Smooth muscle cell (in vitro differentiated cells): Measurements from ENCODE around the gene WDR38. TPM values are rescaled to one million over a fixed set of nuclear protein-coding genes. Genes with fewer than 3 reads are reported as not detected.
A peak's percentile ranks its signal among the peaks of the same experiment; 100 is the strongest.

Experiments
- DNase-seq: peaks from one replicate; lab custom pipeline; 2025; ENCODE audit not compliant: unreplicated experiment; lab: John Stamatoyannopoulos, UW
- H2AFZ ChIP-seq: fragments of 200-600 bp; sonication (generic); 2 replicates; pipeline ENCODE4 v1.6.0; 2016; ENCODE audit warnings: antibody characterized with exemption, low read depth, mild to moderate bottlenecking
- H3F3A ChIP-seq: fragments of 200-600 bp; sonication (generic); 2 replicates; pipeline ENCODE4 v1.6.0; 2017; ENCODE audit warnings: antibody characterized with exemption, low read depth
- H3K27ac ChIP-seq: fragments of 200-600 bp; sonication (generic); 2 replicates; pipeline ENCODE4 v1.5.1; 2016; ENCODE audit warnings: low read depth, mild to moderate bottlenecking
- H3K27me3 ChIP-seq: fragments of 200-600 bp; sonication (generic); 2 replicates; pipeline ENCODE4 v1.6.1; 2016; ENCODE audit warnings: low read depth, mild to moderate bottlenecking
- H3K36me3 ChIP-seq: fragments of 200-600 bp; sonication (generic); 2 replicates; pipeline ENCODE4 v1.5.1; 2016; ENCODE audit warnings: low read depth
- H3K4me1 ChIP-seq: fragments of 200-600 bp; sonication (generic); 2 replicates; pipeline ENCODE4 v1.5.1; 2016; ENCODE audit warnings: low read depth
- H3K4me2 ChIP-seq: fragments of 200-600 bp; sonication (generic); 2 replicates; pipeline ENCODE4 v1.6.0; 2016; ENCODE audit warnings: mild to moderate bottlenecking
- H3K4me3 ChIP-seq: fragments of 200-600 bp; sonication (generic); 2 replicates; pipeline ENCODE4 v1.5.1; 2016; ENCODE audit warnings: mild to moderate bottlenecking
- H3K79me2 ChIP-seq: fragments of 200-600 bp; sonication (generic); 2 replicates; pipeline ENCODE4 v1.6.0; 2016; ENCODE audit warnings: low read depth, mild to moderate bottlenecking
- H3K9ac ChIP-seq: fragments of 200-600 bp; sonication (generic); 2 replicates; pipeline ENCODE4 v1.6.0; 2016; ENCODE audit warnings: low read depth
- H3K9me3 ChIP-seq: fragments of 200-600 bp; sonication (generic); replicated peaks from 2 replicates; pipeline ENCODE4 v1.5.1; 2016; ENCODE audit warnings: low read depth
- H4K20me1 ChIP-seq: fragments of 200-600 bp; sonication (generic); 2 replicates; pipeline ENCODE4 v1.6.0; 2016; ENCODE audit warnings: low read depth
- WGBS: methylation state at CpG from one replicate; pipeline ENCODE4 v1.1.7; 2016; ENCODE audit warnings: low lambda C conversion rate; 5-methylcytosine and 5-hydroxymethylcytosine counted together
- polyA plus RNA-seq: library from polyadenylated mRNA; unstranded; fragments of >200 nt; fragmentation: Nextera tagmentation; extraction: Ambion mirVana; gene quantifications from 2 replicates; pipeline ENCODE4 v1.2.1, GENCODE V29; 2016
- total RNA-seq: library from RNA; depleted of rRNA; stranded (reverse); fragments of >200 nt; gene quantifications from 2 replicates; pipeline ENCODE4 v1.2.3, GENCODE V29; 2014
- TF ChIP-seq, protein P1 (sequence below): fragments of 200-600 bp; sonication (generic); IDR thresholded peaks from 2 replicates; pipeline ENCODE4 v1.5.1; 2017; ENCODE audit warnings: borderline replicate concordance, mild to moderate bottlenecking, antibody characterized with exemption; ENCODE audit not compliant: insufficient read depth, poor library complexity, severe bottlenecking

Gene WDR38
- total and polyA plus RNA-seq, 2 experiments from 2014 or later, result not detected

DNA sequence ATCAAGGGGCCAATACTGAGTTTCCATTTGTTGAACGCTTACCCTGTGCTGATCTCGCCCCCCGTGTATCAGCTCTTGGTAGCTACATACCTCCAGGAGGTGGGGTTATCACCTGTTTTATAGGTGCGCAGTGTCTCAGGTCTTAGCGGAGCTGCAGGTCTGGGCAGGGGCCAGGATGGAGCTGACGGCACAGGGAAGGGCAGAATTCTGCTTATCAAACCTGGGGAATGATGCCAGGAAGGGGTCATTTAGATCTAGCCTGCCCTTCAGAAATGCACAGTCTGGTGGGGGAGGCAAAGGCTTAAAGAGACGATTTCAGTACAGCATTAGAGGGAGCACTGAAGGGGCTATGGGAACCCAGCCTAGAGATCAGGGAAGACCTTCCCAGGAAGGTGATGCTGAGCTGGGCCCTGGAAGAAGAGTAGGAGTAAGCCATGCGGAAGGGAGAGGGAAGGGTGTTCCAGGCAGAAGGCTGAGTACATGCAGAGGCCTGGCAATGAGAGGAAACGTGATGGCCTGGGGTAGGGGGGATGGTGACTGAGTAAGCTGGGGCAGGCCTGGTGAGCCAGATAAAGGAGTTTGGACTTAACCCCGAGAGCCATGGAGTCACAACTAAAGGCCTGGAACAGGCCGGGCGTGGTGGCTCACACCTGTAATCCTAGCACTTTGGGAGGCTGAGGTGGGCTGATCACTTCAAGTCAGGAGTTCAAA is 44.9 kb upstream of the WDR38 start:
- no peak overlapping the region for H3K9ac ChIP-seq
- peaks cover 18% of the 10 kb centered on the region for H3K4me1 ChIP-seq
- no peaks in the 10 kb centered on the region for H3K36me3 ChIP-seq
- H3K9me3 ChIP-seq, result no peaks in the 10 kb centered on the region
- peaks cover 23% of the 10 kb centered on the region for H3F3A ChIP-seq
- H4K20me1 ChIP-seq, result no peaks in the 10 kb centered on the region
- H3K27me3 ChIP-seq, result no peaks in the 10 kb centered on the region
- no peak overlapping the region for H3K27ac ChIP-seq
- H3K79me2 ChIP-seq, result no peaks in the 10 kb centered on the region
- no peak overlapping the region for H2AFZ ChIP-seq
- WGBS, result 83% methylated on average over 12 of the region's 12 CpGs
- H3K4me3 ChIP-seq, result no peak overlapping the region
- TF ChIP-seq, protein P1, sequence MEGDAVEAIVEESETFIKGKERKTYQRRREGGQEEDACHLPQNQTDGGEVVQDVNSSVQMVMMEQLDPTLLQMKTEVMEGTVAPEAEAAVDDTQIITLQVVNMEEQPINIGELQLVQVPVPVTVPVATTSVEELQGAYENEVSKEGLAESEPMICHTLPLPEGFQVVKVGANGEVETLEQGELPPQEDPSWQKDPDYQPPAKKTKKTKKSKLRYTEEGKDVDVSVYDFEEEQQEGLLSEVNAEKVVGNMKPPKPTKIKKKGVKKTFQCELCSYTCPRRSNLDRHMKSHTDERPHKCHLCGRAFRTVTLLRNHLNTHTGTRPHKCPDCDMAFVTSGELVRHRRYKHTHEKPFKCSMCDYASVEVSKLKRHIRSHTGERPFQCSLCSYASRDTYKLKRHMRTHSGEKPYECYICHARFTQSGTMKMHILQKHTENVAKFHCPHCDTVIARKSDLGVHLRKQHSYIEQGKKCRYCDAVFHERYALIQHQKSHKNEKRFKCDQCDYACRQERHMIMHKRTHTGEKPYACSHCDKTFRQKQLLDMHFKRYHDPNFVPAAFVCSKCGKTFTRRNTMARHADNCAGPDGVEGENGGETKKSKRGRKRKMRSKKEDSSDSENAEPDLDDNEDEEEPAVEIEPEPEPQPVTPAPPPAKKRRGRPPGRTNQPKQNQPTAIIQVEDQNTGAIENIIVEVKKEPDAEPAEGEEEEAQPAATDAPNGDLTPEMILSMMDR, result no peak
- H3K4me2 ChIP-seq, result no peak overlapping the region
- DNase-seq, result no peak

GRCh38 chr9:124809211-124809610 is 44.0 kb upstream of the WDR38 start:
- Histone ChIP-seq H3K9ac (no peak overlapping the region), H3K27ac (peak overlapping the region; percentile 56), H2AFZ (peak overlapping the region; percentile 45), H3K79me2 (no peaks in the 10 kb centered on the region), H3K27me3 (no peaks in the 10 kb centered on the region), H4K20me1 (no peaks in the 10 kb centered on the region), H3K4me2 (no peak overlapping the region), H3F3A (peaks cover 25% of the 10 kb centered on the region), H3K9me3 (no peaks in the 10 kb centered on the region), H3K4me3 (no peak overlapping the region), H3K4me1 (peaks cover 21% of the 10 kb centered on the region), H3K36me3 (no peaks in the 10 kb centered on the region)
- TF ChIP-seq, protein P1, result no peak
- DNase-seq, result no peak
- WGBS, result 64% methylated on average over 6 of the region's 6 CpGs

GRCh38 chr9:124809741-124810500 is 43.3 kb upstream of the WDR38 start:
- Histone ChIP-seq H4K20me1 (no peaks in the 10 kb centered on the region), H3K9ac (no peak overlapping the region), H3K4me1 (peaks cover 21% of the 10 kb centered on the region), H3K36me3 (no peaks in the 10 kb centered on the region), H2AFZ (no peak overlapping the region), H3K4me2 (no peak overlapping the region), H3F3A (peaks cover 25% of the 10 kb centered on the region), H3K27me3 (no peaks in the 10 kb centered on the region), H3K4me3 (no peak overlapping the region), H3K27ac (peak overlapping the region; percentile 93), H3K9me3 (no peaks in the 10 kb centered on the region), H3K79me2 (no peaks in the 10 kb centered on the region)
- TF ChIP-seq, protein P1, result no peak
- no peak for DNase-seq
- 96% methylated on average over 60 of the region's 60 CpGs for WGBS
